ENCODE measurements around the gene UGT1A5. TPM values are rescaled to one million over a fixed set of nuclear protein-coding genes. Genes with fewer than 3 reads are reported as not detected.

The UGT1A5 gene
- total and polyA plus RNA-seq, 10 of the 15 experiments (the other 5 are each of a cell fraction or from before 2014, with no cell fraction given), result not detected

- Histone ChIP-seq H3K4me1 (ENCODE audit: control insufficient read depth, insufficient read depth, low read length) (no peaks in the 10 kb centered on the region), H3K27me3 (replicated peaks in 1 of 2; ENCODE audit: control insufficient read depth in 2 of 2, insufficient read depth in 2 of 2, low read length in 1 of 2) (peaks cover 0 to 3% of the 10 kb centered on the region in 2 experiments; a peak in 1 of 4 replicates), H3K4me2 (ENCODE audit: control insufficient read depth, insufficient read depth) (no peak overlapping the region), H3K4me3 (no peak overlapping the region), H3K36me3 (ENCODE audit: control insufficient read depth in 2 of 2, insufficient read depth in 2 of 2, low read length in 1 of 2) (no peaks in the 10 kb centered on the region), H4K20me1 (ENCODE audit: control insufficient read depth, insufficient read depth) (no peaks in the 10 kb centered on the region), H3K9me3 (replicated peaks; ENCODE audit: control insufficient read depth, insufficient read depth, low read length) (no peaks in the 10 kb centered on the region), H3K9ac (ENCODE audit: control insufficient read depth, insufficient read depth, low read length) (no peak overlapping the region), H3K79me2 (ENCODE audit: control insufficient read depth, insufficient read depth, low read length) (no peaks in the 10 kb centered on the region), H3K27ac (ENCODE audit: control insufficient read depth, insufficient read depth) (no peak overlapping the region), H2AFZ (ENCODE audit: control insufficient read depth, low read depth, low read length) (no peak overlapping the region)
- POLR2A ChIA-PET, result no interaction called here
- CTCF ChIA-PET, result no interaction called here
- BruUV-seq (replicated peaks), result no TSS peak
- in situ Hi-C loops (cut with MboI) (no loop called here), intact Hi-C loops (cut with micrococcal nuclease; ENCODE audit: unreplicated experiment) (no loop called here)
- no peak for ATAC-seq
- TF ChIP-seq E2F4 (IDR thresholded peaks at IDR 0.05; ENCODE audit: low read depth, low read length), result no peak
- TF ChIP-seq KDM1A (IDR thresholded peaks at IDR 0.05; ENCODE audit: borderline replicate concordance), result no peak
- no peak for TF ChIP-seq IKZF1 (conservative IDR thresholded peaks at IDR 0.05)
- TF ChIP-seq, protein P1, sequence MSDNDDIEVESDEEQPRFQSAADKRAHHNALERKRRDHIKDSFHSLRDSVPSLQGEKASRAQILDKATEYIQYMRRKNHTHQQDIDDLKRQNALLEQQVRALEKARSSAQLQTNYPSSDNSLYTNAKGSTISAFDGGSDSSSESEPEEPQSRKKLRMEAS (IDR thresholded peaks at IDR 0.05; ENCODE audit: low read depth, low read length), result no peak
- no peak for TF ChIP-seq ZSCAN29 (IDR thresholded peaks at IDR 0.05)
- TF ChIP-seq, protein P2, sequence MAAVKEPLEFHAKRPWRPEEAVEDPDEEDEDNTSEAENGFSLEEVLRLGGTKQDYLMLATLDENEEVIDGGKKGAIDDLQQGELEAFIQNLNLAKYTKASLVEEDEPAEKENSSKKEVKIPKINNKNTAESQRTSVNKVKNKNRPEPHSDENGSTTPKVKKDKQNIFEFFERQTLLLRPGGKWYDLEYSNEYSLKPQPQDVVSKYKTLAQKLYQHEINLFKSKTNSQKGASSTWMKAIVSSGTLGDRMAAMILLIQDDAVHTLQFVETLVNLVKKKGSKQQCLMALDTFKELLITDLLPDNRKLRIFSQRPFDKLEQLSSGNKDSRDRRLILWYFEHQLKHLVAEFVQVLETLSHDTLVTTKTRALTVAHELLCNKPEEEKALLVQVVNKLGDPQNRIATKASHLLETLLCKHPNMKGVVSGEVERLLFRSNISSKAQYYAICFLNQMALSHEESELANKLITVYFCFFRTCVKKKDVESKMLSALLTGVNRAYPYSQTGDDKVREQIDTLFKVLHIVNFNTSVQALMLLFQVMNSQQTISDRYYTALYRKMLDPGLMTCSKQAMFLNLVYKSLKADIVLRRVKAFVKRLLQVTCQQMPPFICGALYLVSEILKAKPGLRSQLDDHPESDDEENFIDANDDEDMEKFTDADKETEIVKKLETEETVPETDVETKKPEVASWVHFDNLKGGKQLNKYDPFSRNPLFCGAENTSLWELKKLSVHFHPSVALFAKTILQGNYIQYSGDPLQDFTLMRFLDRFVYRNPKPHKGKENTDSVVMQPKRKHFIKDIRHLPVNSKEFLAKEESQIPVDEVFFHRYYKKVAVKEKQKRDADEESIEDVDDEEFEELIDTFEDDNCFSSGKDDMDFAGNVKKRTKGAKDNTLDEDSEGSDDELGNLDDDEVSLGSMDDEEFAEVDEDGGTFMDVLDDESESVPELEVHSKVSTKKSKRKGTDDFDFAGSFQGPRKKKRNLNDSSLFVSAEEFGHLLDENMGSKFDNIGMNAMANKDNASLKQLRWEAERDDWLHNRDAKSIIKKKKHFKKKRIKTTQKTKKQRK (IDR thresholded peaks at IDR 0.05; ENCODE audit: low read depth, low read length), result no peak
- no peak for TF ChIP-seq HSF1 (IDR thresholded peaks at IDR 0.05; ENCODE audit: low read depth, low read length)
- no peak for TF ChIP-seq NBN (IDR thresholded peaks at IDR 0.05)
- TF ChIP-seq WRNIP1 (IDR thresholded peaks at IDR 0.05; ENCODE audit: borderline replicate concordance, low read depth, low read length), result no peak
- TF ChIP-seq PML (IDR thresholded peaks at IDR 0.05; ENCODE audit: low read length), result no peak
- no peak for TF ChIP-seq MYB (IDR thresholded peaks at IDR 0.05; ENCODE audit: borderline replicate concordance, low read depth, low read length)
- TF ChIP-seq BCL11A (IDR thresholded peaks at IDR 0.05; ENCODE audit: low read depth, low read length), result no peak
- no peak for TF ChIP-seq HCFC1 (IDR thresholded peaks at IDR 0.05; ENCODE audit: low read length)
- no peak for TF ChIP-seq ZNF384 (IDR thresholded peaks at IDR 0.05; ENCODE audit: borderline replicate concordance, low read depth, low read length)
- no peak for TF ChIP-seq BRCA1 (IDR thresholded peaks at IDR 0.05; ENCODE audit: low read depth, low read length)
- TF ChIP-seq, protein P3, sequence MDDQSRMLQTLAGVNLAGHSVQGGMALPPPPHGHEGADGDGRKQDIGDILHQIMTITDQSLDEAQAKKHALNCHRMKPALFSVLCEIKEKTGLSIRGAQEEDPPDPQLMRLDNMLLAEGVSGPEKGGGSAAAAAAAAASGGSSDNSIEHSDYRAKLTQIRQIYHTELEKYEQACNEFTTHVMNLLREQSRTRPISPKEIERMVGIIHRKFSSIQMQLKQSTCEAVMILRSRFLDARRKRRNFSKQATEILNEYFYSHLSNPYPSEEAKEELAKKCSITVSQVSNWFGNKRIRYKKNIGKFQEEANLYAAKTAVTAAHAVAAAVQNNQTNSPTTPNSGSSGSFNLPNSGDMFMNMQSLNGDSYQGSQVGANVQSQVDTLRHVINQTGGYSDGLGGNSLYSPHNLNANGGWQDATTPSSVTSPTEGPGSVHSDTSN (IDR thresholded peaks at IDR 0.05; ENCODE audit: insufficient replicate concordance, low read depth, low read length), result no peak
- no peak for TF ChIP-seq RAD51 (IDR thresholded peaks at IDR 0.05)
- FAIRE-seq, result no peak
- RAD21 ChIA-PET (ENCODE audit: unreplicated experiment), result interaction anchor here (0.8 kb wide), 1 partner anchor 20 kb away, joined by 3 read pairs; no protein-coding TSS in a partner anchor
- 60% methylated on average over 11 of the region's 11 CpGs for WGBS (ENCODE audit: insufficient coverage, insufficient replicate concordance, low lambda C conversion rate, missing lambda C conversion rate)
- SMC1A ChIA-PET (ENCODE audit: uncharacterized antibody, unreplicated experiment), result no interaction called here
- DNase-seq (ENCODE audit: low read depth, low spot score), result no peak
Observed at GRCh38 chr2:233691443-233692433, 21.0 kb upstream of the UGT1A5 start.

All from GM12878 (cell line).